GM18861 (cell line): Measurements from ENCODE around the gene NFASC.

Experiments
- ATAC-seq: cut with Tn5 transposase; IDR thresholded peaks from one replicate; pipeline ENCODE4 v1.9.1; 2021; ENCODE audit not compliant: unreplicated experiment

Gene NFASC

DNA sequence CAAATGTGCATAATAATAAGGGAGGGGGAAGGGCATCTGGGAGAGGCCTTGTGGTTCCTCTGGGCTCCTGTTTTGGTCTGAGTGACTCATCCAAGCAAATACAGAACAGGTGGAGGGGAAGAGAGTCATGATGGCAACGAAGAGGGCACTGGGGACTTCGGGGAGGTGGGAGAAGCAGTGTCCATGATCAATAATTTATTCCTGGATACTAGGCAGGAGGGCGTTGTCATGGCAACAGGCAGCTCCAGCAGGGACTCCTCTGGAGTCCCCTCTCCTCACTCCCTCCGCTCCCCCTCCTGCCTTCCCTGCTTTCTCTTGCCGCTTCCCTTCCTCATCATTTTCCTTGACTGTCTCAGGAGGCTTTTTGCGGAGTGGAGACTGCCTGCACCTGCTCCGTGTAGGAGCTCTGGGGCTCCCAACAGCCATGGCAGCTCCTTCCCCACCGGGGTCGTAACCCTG, 12.3 kb upstream of the NFASC start:
- no peak for ATAC-seq

DNA sequence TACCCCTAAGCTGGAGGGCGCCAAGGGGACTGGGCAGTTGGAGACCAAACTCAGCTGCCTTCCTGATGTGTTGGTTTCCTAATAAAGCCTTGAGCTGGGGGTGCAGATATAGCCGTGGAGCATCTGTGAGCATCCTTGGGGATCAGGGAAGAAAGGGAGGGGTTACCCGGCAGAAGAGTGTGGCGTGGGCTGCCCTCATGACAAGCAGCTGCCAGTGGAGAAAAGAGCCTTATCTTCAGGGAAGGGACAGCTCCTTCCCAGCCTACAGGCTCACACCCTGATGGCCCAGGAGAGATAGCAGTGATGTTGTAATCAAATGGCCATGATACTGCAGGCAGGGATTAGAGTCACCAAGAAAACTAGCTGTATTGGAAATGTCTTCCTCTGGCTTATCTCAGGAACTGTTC, 10.8 kb upstream of the NFASC start:
- ATAC-seq: no peak

DNA sequence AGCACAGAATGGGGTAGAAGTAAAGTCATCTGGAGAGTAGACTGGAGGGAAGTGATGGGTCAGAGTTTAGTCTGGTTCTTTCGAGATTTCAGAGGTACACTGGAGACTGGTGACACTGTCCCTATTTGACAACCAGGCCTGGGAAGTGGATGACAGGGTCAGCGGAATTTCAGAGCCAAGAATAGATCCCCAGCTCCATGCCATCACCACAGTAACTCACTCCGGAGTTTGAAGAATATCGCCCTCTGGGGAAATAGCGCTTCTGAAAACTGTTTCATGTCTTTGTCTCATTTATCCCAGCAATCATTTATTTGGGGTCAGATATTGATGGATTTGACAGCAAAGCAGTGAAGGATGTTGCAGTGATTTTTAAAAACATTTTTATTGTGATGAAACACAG, 7.6 kb upstream of the NFASC start:
- no peak for ATAC-seq

- ATAC-seq: no peak
These were observed 6.9 kb upstream of the NFASC start for GRCh38 chr1:204863730-204864129.

DNA sequence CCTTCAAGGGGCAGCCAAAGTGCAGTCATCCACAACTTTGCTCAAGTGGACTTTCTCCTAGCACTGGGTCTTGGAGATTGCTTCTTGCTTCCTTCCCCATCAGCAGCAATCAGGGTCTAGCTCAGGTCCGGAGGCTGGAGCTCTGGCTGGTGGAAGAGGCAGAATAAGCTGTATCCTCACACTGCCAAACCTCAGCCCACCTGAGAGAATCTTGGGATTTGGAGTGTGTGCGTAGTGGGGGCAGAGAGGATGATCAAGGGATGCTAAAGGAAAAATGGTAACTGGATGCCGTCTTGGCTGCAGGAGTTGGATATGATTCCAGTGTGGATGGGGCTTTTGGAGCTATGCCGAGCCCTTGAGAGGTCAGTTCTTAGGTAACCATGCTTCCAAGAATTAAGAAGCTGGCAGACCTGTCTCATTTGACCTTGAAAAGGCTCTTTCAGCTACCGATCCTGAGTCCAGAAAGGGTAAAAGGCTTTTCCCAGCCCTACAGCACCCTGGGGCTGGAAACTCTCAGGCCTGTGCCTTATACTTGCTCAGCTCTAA, 4.5 kb upstream of the NFASC start:
- no peak for ATAC-seq

DNA sequence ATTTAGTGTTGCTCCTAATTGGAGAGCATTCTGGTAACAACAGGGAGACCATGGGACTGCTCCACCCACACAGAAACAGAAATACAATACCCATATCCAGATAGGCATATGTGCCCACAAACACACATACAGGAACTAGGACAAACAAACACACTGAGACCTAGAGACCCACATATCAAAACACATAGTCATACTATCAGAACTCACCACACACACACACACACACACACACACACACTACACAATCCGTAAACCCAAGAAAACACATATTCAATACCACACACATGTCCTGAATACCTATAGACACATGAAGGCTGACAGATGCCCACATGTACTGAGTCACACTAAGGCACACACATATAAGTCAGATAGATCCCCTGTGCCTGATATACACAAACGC, 3.5 kb upstream of the NFASC start:
- no peak for ATAC-seq

DNA sequence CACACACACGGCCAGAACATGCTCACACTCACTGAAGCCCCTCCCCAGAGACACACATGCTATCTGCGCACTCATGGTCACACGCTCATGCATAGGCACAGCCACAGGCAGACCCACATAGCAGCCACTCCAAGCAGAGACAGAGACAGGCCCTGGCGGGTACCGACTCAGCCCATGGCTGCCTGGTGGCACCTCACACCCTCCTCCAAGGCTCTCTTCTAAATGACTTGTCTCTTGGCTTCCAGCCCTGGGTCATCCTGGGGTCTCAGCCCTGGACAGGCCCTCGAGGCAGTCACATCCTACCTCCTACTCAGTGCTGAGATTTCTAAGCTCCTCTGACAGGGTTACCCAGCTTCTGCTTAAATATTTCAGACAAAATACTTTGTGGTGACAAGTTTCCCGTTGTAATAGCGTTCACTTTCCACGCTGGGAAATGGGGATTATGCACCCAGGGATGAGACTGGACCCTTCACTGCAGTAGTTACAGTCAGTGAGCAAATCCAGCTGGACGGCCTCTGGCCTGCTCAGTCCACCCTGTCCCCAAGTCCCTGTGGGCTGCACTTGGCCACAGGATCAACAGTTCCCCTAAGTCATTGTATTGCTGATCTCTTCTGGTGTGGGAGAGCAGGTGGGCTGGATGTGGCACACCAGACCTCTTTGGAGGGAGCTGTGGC, 2.9 kb upstream of the NFASC start:
- no peak for ATAC-seq

- no peak for ATAC-seq
These were observed 2.3 kb upstream of the NFASC start for GRCh38 chr1:204868340-204868700.

DNA sequence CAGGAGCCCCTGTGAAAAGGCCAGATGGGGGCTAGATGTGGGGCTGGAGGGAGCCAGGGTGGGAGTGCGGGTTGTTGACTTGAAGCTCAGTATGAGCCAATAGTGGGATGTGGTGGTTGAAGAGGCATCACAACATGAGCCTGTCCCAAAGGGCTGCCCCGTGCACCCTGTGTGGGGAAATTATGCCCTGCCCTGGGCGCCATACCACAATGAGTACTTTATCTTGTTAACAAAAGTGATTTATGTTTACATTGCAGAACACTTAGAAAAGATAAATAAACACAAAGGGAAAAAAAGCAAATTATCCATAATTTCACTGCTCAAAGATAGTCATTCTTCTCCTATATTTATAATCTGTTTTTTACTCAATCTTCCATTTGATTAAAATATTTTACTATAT, 1.6 kb upstream of the NFASC start:
- ATAC-seq: no peak

- no peak for ATAC-seq
These were observed 859 bp downstream of the NFASC start for GRCh38 chr1:204871405-204872037.

- no peak for ATAC-seq
These were observed 1.7 kb downstream of the NFASC start for GRCh38 chr1:204872262-204872881.

- no peak for ATAC-seq
These were observed 2.5 kb downstream of the NFASC start for GRCh38 chr1:204873176-204873575.

GRCh38 chr1:204873714-204874113, 3.1 kb downstream of the NFASC start:
- no peak for ATAC-seq

DNA sequence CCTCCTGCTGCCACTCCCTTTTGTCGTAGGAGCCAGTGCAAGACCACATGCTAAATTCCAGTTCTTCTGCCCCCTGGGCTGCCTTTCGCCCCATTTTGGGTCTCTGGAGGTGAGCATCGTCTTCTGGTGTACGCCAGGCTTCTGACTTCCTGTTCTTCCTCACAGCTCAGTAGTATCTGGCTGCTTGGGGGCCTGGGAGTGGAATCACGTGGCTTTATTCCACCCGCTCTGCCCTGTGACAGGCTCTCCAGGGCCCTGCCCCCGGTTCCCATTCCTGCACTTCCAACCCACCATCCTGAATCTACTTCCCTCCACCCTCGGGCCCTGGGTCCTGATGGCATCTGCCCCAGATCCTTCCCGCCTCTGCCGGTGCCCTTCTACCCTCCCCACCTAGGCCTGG, 3.6 kb downstream of the NFASC start:
- ATAC-seq: no peak

GRCh38 chr1:204875255-204875654, 4.6 kb downstream of the NFASC start:
- no peak for ATAC-seq

DNA sequence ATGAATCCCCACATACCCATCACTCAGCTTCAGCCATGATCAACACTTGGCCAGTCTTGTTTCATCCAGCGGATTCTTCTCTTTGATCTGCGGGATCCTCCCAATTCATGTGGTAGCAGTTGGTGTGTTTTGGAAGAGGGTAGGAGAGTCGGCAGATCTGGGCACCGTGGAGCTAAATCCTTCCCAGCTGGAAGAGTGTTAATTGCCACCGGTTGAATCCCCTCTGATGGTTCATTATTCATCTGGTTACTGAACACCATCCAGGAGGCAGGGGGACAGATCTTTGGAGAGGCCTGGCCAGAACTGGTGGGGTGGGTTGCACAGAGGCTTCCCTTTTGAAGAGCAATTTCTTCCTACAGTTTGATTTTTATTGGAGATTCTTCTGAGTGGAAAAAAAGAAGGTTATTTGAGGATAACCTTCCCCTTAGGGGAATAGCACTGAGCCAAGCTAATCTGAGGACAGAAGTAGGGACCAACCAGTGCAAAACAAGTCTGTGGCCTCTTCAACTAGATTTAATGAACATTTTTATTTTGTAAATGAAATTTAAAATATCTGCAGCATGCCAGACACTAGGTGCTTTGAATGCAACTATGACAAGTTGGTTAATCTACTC, 8.1 kb downstream of the NFASC start:
- no peak for ATAC-seq

DNA sequence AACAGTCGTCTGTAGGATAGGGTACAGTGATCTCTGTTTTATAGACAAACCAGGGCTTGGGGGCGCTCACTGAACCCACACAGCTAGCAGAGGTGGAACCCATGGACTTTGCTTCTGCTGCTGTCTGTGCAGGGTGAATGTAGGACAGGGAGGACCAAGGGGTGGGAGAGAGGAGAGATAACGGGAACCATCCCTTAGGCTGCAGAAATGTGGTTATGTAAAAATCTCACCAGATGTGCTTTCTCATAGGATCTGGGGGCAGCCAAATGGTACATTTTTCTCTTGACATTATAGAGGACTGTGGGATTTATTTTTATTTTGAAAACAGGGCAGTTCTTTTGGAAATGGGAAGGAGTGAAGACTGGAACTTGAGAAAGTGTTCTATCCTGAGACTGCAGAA, 8.7 kb downstream of the NFASC start:
- ATAC-seq: no peak

- ATAC-seq: no peak
These were observed 10.2 kb downstream of the NFASC start for GRCh38 chr1:204880906-204881305.

- ATAC-seq: no peak
These were observed 11.8 kb downstream of the NFASC start for GRCh38 chr1:204882479-204882878.

GRCh38 chr1:204883405-204883804, 12.7 kb downstream of the NFASC start:
- ATAC-seq: no peak

- no peak for ATAC-seq
These were observed 14.6 kb downstream of the NFASC start for GRCh38 chr1:204885288-204885711.

DNA sequence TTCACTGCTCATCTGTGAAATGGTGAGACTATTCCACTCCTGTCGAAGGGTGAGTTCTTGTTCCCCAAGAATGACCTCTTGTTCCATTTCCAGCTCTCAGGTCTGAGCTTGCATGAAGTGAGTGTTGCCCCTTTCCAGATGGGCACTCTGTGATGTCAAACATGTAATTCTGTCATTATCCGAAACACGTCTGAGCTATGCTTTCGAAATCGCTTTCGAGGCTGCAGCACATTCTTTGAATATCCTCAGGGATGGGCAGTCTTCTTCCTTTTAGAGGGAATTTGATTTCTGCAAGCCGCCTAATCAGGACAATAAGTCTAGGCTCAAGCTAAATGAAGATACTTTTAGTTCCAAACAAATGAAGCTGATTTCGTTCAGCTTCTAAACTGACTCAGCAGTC, 15.1 kb downstream of the NFASC start:
- no peak for ATAC-seq
